NCI-H446 (cell line): ENCODE results near the gene TBC1D2.

ENCODE experiments used
- DNase-seq, 2 experiments: peaks; one replicate each; lab custom pipeline; 2025; lab: John Stamatoyannopoulos, UW

Gene TBC1D2

DNA sequence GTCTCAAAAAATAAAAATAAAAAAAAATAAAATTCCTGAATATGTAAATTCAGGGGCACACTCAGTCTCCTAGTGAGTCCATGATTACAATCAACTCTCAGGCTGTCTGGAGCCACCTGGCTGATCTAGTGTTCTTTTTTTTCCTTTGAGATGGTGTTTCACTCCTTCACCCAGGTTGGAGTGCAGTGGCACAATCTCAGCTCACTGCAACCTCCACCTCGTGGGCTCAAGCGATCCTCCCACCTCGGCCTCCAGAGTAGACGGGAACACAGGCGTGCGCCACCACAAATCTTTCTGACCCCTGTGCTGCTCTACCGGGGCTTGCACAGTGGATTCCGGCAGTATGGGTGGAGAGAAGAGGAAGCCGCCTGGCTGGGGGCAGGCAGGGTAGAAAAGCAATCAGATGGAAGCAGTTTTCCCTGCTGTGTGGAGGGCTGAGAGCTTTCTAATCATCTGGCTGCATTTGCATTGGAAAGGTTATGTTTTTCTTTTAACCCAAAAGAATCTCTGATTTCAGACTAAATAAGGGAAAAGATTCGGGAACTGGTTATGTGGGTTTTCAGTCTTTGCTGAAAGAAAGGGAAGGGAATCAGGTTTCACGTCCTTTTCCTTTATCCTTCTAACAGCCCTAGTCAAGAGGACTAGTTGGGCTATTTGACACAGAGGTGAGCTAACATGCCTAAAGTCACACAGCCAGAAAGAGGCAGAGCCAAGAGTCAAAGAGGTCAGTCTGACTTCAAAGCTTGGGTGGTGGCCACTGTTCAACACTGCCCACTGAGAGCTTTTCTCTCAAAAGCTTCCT is 36.7 kb downstream of the TBC1D2 start:
- DNase-seq, result no peak

DNA sequence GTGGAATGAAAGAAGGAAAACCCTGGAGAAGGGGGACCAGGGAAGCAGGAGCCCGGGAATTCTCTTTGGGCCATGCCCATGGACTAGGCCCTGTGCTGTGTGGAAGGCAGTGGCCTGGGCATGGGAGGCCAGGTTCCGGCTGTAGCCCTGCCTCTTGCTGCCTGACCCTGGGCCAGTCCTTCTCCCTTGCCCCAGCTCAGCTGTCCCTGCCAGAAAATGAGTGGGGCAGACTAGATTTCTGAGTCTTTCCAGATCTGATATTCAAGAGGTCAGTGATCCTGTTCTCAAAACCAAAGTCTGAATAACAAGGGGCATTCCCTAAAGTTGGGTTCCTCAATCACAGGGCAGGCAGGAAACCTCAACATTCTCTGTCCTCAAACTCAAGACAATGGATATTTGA is 38.2 kb downstream of the TBC1D2 start:
- no peak for DNase-seq

DNA sequence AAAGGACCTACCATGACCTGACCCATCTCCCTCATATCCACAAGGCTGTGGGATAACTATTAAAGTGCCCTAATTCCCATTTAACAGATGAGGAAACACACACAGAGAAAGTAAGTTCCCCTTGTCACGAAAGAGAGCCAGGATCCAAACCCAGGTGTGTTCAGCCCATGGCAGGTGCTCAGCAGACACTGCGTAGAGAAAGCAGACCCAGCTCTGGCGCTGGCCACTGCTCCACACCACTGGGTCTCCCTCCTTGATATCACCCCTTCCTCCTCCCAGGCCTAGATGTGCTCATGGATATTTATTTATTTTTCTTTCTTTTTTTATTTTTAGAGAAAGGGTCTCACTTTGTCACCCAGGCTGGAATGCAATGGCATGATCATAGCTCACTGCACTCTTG is 39.1 kb downstream of the TBC1D2 start:
- no peak for DNase-seq

DNA sequence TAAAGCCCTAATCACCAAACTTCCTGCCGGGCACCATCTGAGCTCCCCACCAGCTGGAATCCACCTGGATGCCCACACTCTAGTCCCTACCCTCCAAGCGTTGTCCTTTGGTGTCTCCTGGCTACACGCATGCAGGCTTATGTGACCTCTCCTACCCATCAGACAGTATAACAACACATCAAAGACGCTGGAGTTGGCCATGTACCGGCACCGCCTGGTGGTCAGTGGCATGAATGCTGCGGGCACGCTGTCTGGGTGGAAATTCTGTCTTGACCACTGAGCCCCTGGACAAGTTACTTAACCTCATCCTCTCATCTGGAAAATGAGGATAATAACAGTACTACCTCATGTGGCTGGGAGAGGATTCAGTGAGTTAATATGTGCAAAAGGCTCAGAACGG is 39.6 kb downstream of the TBC1D2 start:
- no peak for DNase-seq

DNA sequence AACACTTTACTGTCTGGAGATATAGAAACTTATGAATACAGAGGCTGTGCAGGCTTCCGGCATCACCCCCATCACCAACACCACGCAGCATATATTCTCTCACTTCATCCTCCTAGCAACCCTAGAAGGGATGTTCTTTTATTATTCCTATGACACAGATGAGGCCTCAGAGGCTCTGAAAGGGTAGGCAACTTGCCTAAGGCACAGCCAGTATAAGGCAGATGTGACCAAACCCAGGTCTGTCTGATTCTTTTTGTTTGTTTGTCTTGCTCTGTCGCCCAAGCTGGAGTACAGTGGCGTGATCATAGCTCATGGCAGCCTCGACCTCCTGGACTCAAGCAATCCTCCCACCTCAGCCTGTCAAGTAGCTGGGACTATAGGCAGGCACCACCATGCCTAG is 40.2 kb downstream of the TBC1D2 start:
- no peak for DNase-seq

DNA sequence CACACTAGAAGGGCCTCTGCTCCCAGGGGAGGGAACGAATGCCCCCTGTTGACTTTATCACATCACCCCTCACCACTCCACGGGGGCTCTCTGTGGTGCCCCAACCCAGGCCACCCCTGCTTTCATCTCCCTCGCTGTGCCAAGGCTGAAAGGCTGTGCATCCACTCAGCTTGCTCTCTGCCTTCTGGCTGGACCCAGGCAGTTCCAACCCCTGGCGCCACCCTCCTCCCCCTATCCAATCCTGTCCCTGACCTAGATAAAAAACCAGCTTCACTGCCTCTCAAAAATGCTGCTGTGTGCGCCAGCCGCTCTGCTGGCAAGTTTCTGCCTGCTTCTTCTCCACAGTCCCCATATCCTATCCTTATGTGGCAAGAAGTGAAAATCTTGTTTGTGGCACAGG is 40.6 kb downstream of the TBC1D2 start:
- DNase-seq, result no peak

DNA sequence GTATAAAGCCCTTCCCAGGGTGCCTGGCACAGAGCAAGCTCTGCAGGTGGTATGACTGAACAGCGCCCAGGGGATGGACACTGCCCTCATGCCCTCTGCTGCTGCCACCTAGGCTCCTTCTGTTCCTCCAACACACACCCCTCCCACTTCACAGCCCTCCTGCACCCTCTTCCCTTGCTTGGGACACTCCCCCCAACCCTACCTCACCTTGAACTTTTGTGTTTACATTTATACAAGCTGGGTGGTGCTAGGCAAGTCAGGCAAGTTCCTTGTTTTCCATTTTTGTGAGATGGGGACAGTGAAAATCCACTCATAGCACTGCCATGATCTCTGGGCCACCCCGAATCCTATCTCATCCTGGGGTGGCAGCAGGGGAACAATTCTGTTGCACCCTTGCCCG is 44.2 kb downstream of the TBC1D2 start:
- no peak for DNase-seq

DNA sequence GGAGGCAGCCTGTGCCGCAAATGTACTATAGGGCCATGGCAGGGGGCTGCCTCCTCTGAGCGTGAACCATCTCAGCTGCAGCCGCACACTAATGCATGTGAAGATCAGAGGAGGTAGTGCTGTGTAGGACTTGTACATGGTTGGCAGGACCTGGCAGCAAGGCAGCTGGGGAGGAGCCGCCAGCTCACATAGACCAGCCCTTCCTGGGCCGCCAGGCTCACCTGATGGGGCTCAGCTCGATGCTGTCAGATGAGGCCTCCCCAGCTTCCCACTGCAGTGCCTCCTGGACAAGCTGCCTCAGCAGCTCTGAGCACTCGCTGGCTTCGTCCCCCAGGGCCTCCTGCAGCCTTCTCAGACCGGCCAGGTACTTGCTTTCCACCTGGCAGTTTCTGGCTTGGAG is 45.0 kb downstream of the TBC1D2 start:
- no peak for DNase-seq

DNA sequence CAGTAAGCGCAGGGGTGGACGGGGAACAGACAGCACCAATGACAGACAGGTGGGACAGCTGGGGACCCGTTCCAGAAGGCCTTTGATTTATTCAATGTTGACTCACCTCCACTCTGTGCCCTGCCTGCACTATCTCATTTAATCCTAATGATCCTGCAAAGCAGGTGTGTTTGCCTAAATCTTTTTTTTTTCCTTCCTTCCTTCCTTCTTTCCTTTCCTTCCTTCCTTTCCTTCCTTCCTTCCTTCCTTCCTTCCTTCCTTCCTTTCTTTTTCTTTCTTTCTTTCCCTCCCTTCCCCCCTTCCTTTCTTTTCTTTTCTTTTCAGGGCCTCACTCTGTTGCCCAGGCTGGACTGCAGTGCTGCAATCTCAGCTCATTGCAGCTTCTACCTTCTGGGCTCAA is 45.9 kb downstream of the TBC1D2 start:
- DNase-seq, result no peak

DNA sequence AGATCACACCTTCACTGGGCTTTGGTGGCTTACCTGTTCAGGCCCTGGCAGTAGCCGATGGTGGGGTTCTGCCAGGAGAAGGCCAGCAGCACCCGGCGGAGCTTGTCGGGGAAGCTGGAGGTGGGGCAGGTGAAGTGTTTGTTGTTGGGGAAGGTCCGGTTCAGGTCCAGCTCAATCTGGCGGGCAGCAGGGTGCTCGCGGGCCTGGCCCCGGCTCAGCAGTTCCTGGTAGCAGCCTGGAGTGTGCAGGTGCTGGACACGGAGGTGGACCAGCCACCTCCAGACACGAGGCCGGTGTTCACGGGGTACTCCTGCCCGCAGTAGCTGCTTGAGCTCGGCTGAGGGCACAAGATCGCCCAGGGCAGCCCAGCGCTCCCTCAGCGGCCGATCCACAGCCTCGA is 46.8 kb downstream of the TBC1D2 start:
- DNase-seq, result no peak

DNA sequence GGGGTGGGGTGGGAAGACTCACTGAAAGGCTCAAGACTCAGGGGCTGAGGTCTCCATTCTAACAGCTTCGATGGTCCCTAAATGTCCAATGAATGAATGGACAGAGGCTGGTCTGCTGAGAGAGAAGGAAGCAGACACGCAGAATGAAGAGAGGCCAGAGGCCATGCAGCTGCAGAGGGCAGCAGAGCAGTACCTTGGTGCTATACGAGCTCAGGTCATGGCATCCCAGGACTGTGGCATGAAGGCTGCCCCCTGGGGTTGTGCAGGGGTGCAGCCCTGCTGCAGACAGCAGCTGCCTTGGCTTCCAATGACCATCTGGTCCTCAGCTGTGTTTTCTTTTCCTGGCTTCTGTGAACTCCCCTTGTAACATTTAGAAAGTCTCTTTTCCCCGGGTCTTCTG is 47.8 kb downstream of the TBC1D2 start:
- no peak for DNase-seq

DNA sequence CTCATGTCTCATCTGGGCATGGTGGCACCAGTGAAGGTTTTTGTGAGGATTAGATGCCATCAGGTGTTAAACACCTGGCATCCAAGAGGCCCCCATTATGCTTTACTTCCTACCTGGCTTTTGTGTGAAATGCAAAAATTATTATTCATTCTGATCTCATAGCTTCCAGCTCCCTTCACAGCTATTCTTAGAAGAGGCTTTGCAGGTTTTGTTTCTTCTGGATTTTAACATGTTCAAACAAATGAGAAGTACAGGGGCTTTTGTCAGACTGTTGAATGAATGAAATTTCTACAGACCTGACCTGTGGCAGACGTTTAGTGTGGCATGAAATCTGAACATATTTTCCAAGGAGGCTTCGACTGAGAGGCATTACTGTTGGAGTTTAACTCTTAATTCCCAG is 48.7 kb downstream of the TBC1D2 start:
- DNase-seq, result no peak

DNA sequence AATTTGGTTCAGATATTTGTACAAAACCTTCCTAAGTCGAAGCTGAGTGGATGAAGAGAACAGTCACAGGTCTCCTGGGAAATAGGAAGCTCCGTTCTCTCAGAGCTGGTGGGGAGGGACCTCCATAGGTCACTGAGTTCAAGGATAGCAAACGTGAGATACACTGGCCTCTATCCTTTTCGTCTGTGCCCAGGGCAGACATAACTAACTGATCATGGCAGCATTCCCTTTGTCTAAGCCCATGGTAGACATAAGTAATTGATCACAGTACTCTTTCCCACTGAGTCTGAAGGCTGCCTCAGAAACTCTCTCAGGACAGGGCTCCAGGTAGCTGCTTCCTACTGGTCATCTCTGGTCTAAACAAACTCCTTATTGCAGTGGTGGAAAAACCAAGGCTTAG is 50.8 kb downstream of the TBC1D2 start:
- DNase-seq, result no peak

DNA sequence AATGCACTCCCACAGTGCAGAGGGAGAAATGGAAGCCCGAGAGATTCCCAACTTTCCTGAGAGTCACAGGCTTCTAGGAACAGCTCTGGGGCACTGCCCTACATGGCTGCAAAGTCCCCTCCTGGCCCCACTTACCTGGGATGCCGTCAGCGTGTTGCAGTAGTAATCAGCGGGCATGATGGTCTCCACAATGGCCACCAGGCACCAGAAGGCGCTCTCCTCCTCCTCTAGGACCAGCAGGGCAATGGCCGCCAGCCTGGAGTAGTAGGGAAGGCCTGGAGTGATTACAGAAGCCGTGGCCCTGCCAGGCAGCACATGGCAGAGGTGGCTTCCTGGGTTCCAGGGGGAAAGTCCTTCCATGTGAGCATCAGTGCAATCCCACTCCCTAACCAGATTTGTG is 52.3 kb downstream of the TBC1D2 start:
- no peak for DNase-seq

DNA sequence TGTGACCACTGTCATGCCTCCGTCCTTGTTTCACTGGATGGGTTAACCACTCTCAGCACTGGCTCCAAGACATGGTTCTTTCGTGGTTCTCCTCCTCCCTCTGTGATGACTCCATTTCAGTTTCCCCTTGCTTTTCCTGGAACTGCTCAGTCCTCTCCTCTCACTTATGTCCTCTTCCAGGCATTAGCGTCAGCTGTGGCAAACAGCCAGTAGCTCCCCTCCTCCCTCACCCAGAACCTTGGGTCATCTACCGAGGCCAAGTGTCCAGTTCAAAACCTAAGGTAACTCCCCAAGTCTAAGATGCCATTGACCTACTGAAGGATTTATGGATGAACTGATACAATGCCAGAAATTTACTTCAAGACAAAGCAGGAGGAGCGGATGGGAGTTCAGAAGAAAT is 53.2 kb downstream of the TBC1D2 start:
- DNase-seq, result no peak

DNA sequence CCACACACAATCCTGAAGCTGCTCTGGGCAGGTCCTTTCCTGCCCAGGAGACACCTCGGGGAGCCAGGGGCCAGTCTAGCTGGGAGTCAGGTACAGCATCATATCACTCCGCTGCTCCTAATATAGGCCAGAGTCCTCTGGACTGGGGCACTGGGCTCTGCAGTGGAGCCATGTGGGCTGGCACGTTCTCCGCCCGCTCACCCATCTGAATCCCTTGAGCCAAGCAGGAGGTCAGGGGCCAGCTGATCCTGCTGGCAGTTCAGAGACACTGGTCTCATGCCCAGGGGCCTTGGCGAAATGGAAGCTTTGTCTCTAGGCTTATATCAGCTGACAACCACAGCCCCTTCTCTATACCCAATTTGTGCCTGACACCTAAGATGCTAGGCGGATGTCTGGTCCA is 53.7 kb downstream of the TBC1D2 start:
- no peak for DNase-seq

DNA sequence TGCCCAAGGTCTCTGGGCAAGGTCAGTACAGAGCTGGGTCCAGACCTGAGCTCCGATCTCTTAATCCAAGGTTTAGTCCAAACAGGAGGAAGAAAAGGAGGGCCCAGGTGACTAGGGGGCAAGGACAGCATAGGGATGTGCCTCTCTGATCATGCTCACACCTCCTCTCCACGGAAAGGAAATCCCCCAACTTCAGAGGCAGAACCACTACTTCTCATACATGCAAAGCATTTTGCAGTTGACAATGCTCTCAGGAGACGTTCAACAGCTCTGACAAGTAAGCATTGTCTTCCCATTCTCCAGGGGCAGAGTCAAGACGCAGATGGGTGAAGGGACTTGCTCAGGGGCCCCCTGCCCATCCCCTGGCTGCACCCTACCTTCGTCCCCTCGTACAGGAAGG is 54.3 kb downstream of the TBC1D2 start:
- no peak for DNase-seq

DNA sequence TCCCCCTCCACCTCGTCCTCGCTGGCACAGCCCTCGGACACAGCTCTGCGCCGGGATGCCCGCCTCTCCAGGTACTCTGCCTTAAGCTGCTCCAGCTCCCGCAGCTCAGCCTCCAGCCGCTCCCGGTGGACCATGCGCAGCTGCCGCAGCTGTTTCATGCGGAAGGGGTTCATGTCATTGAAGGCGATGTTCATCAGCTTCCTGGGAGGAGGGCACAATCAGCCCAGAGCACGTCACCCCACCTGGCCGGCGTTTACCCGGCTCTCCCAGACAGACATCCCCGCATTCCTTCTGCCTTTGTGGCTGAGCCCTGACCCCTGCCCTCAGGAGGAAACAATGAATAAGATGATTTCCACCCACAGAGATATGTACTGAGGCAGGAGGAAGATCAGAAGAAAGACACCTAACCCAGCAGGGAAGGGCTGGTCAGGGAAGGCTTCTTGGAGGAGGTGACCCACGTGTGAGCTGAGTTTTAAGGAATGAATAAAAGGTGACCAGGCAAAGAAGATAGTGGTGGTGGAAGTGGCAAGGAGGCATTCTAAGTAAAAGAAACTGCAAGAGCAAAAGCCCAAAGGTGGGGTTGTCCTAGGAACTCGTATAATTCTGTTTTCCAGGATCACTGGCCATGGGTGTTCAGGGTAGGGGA is 55.9 kb downstream of the TBC1D2 start:
- DNase-seq, result no peak

DNA sequence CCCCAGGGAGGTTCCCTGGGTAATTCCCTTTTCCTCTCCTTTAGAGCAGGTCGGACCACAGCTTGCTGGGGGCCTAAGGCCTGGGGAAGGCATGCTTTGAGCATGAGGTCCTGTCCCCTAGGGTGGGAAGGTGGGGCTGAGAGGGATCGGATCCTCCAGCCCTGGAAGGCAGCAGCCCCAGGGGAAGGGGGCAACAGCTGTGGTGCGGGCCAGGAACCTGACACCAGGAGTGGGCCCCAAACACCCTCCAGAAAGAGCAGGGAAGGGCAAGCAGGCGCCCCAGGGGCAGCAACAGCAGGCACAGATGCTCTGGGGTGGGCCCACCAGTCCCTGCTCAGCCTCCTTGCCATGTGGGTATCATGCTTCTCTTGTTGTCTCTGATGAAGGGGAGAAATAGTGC is 59.8 kb downstream of the TBC1D2 start:
- no peak for DNase-seq

DNA sequence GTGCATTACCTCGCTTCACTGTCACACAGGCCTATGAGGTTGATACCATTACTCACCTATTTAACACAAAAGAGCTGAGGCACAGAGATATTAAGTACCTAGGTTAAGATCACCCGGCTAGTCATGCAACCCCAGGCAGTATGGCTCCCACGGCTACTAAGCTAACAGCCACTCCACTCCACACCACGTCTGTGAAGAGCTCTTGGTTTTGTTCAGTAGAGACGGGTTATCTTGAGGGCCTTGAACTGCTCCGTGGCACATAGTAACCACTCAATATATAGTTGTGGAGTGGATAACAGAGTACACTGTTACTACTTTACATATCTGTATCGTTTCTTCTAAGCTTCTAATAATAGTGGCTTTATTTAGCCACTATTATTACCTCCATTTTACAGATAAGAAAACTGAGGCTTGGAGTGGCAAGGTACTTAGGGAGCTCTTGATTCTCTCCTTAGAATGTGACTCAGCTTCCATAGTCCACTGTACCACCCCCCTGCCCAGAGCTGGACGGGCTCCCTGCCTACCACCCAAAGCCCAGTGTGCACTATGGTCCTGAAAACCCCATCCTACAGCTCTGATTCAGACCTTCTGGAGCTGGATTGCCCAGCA is 62.0 kb downstream of the TBC1D2 start:
- DNase-seq, result no peak

DNA sequence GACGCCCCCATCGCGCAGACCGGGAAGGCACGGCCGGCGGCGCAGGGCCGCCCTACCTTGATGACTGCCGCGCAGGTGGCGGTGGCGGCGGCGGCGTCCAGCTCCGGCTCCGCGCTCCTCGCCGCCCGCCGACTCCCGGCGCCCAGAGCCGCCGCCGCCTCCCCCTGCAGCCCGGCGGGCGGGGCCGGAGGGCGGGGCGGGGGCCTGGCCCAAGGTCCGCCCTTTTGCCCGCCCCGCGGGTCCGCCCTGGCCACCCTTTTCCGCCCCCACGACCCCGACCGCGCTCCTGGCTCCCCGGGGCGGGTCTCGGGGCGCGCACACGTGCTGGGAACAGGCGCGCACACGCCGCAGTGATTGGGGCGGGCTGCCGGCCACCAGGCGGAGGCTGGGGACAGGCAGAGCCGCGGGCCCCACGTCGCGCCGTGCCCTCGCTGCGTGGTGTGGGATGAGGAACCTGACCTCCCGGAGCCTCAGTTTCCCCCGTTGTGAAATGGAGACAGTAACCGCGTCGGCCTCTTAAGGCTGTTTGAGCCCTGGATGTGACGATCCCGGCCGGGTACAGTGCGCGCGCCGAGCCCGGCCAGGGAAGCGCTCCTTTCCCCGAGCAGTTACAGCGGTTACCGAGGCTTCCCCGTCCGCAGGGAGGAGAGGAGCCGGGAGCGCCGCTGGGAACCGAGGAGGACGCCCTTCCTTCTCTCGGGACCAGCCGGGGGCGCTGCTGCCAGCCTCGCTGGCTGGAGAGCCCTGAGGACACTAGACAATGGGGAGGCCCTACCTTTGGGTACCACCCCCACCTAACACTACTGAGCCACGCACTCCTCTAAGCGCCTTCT is 62.7 kb downstream of the TBC1D2 start, which contains the start of gene CORO2A:
Gene CORO2A (minus strand): TSS at position 135 of the 833 bp plus-strand sequence. CDS start 34,977 bp downstream, outside the sequence.
- DNase-seq, result peak in 1 of 2 experiments; percentile 57
